OCI-LY3 (cell line): Measurements from ENCODE around the gene NR0B2.
A peak's percentile ranks its signal among the peaks of the same experiment; 100 is the strongest.

Source experiments
- H2AFZ ChIP-seq: fragments of 200-600, 300-600 bp; shearing (Covaris generic); 2 replicates; pipeline ENCODE4 v1.6.0; 2014; ENCODE audit warnings: antibody characterized with exemption, low read depth, low read length
- H3K27ac ChIP-seq: fragments of 200-600, 300-600 bp; sonication (generic); 2 replicates; pipeline ENCODE4 v1.5.1; 2014; ENCODE audit warnings: mild to moderate bottlenecking, low read length, moderate library complexity, mixed read lengths
- H3K27me3 ChIP-seq: fragments of 200-600, 300-600 bp; sonication (generic); 2 replicates; pipeline ENCODE4 v1.6.1; 2014; ENCODE audit warnings: low read depth, low read length, mixed read lengths
- H3K36me3 ChIP-seq: fragments of 200-600, 300-600 bp; sonication (generic); replicated peaks from 2 replicates; pipeline ENCODE3; 2014; ENCODE audit warnings: low read depth, low read length, mixed read lengths
- H3K4me1 ChIP-seq: fragments of 300-600, 200-600 bp; sonication (generic); 2 replicates; pipeline ENCODE4 v1.6.1; 2014; ENCODE audit warnings: low read length, mixed read lengths
- H3K4me2 ChIP-seq: fragments of 200-600, 300-600 bp; sonication (generic); 2 replicates; pipeline ENCODE4 v1.6.1; 2014; ENCODE audit warnings: low read length, mixed read lengths
- H3K4me3 ChIP-seq: fragments of 300-600, 200-600 bp; sonication (generic); 2 replicates; pipeline ENCODE4 v1.5.1; 2014; ENCODE audit warnings: antibody characterized with exemption, mild to moderate bottlenecking, low read length, moderate library complexity
- H3K79me2 ChIP-seq: fragments of 300-600, 200-600 bp; shearing (Covaris generic); 2 replicates; pipeline ENCODE4 v1.6.1; 2014; ENCODE audit warnings: mild to moderate bottlenecking, low read length, mixed read lengths
- H3K9ac ChIP-seq: fragments of 300-600, 200-600 bp; shearing (Covaris generic); 2 replicates; pipeline ENCODE4 v1.6.0; 2014; ENCODE audit warnings: mild to moderate bottlenecking, low read length, moderate library complexity
- H3K9me3 ChIP-seq: fragments of 200-600, 300-600 bp; shearing (Covaris generic); 2 replicates; pipeline ENCODE4 v1.6.1; 2014; ENCODE audit warnings: low read length, mixed read lengths; ENCODE audit not compliant: insufficient read depth
- H4K20me1 ChIP-seq: fragments of 200-600, 300-600 bp; sonication (generic); 2 replicates; pipeline ENCODE4 v1.6.1; 2016; ENCODE audit warnings: low read length, mixed read lengths; ENCODE audit not compliant: insufficient read depth
- EZH2phosphoT487 ChIP-seq: fragments of 200-600 bp; shearing (Covaris generic); IDR thresholded peaks from 2 replicates; pipeline ENCODE4 v1.6.1; 2018; ENCODE audit warnings: antibody characterized with exemption, mixed run types, low read depth
- TF ChIP-seq, protein P1 (sequence below): fragments of 200-600, 300-600 bp; sonication (generic); IDR thresholded peaks from 2 replicates; pipeline ENCODE4 v1.5.1; 2014; ENCODE audit warnings: antibody characterized with exemption, low read length, low read depth

Gene NR0B2

DNA sequence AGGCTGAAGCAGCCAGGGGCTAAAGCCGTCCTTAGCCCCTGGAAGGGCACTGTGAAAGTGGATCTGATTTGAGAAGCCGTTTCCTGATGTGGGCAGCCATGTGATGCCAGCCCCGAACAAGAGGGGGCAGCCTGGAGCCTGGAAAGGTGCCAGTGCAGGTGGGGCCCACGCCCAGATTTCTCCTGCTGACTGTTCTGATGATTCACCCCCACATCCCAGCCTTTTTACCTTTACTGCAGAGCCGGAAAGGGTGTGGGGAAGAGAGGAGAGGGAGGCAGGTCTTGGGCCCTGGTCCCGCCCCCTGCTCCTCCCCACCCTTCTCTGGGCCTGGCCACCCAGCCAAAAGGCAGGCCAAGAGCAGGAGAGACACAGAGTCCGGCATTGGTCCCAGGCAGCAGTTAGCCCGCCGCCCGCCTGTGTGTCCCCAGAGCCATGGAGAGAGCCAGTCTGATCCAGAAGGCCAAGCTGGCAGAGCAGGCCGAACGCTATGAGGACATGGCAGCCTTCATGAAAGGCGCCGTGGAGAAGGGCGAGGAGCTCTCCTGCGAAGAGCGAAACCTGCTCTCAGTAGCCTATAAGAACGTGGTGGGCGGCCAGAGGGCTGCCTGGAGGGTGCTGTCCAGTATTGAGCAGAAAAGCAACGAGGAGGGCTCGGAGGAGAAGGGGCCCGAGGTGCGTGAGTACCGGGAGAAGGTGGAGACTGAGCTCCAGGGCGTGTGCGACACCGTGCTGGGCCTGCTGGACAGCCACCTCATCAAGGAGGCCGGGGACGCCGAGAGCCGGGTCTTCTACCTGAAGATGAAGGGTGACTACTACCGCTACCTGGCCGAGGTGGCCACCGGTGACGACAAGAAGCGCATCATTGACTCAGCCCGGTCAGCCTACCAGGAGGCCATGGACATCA is 50.7 kb downstream of the NR0B2 start, which contains the start of gene SFN:
Gene SFN (plus strand): TSS at position 369 of the 904 bp plus-strand sequence. CDS start 64 bp downstream, at position 433.
- H3K4me1 ChIP-seq = peaks cover 10% of the 10 kb centered on the region; the same call in 1 of the 2 replicates
- H3K27ac ChIP-seq = peak within 1 kb of the TSS; percentile 84; the same call in 1 of the 2 replicates
- H4K20me1 ChIP-seq = no peaks in the 10 kb centered on the region
- no peak within 1 kb of the TSS for H2AFZ ChIP-seq
- TF ChIP-seq, protein P1, sequence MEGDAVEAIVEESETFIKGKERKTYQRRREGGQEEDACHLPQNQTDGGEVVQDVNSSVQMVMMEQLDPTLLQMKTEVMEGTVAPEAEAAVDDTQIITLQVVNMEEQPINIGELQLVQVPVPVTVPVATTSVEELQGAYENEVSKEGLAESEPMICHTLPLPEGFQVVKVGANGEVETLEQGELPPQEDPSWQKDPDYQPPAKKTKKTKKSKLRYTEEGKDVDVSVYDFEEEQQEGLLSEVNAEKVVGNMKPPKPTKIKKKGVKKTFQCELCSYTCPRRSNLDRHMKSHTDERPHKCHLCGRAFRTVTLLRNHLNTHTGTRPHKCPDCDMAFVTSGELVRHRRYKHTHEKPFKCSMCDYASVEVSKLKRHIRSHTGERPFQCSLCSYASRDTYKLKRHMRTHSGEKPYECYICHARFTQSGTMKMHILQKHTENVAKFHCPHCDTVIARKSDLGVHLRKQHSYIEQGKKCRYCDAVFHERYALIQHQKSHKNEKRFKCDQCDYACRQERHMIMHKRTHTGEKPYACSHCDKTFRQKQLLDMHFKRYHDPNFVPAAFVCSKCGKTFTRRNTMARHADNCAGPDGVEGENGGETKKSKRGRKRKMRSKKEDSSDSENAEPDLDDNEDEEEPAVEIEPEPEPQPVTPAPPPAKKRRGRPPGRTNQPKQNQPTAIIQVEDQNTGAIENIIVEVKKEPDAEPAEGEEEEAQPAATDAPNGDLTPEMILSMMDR = peak; percentile 40
- no peak for TF ChIP-seq EZH2phosphoT487
- H3K79me2 ChIP-seq = no peaks in the 10 kb centered on the region
- H3K27me3 ChIP-seq = no peaks in the 10 kb centered on the region
- peak within 1 kb of the TSS; percentile 94 for H3K9ac ChIP-seq
- H3K4me3 ChIP-seq = peak within 1 kb of the TSS; percentile 95
- H3K4me2 ChIP-seq = peak within 1 kb of the TSS; percentile 87
- no peaks in the 10 kb centered on the region for H3K36me3 ChIP-seq
- no peaks in the 10 kb centered on the region for H3K9me3 ChIP-seq

DNA sequence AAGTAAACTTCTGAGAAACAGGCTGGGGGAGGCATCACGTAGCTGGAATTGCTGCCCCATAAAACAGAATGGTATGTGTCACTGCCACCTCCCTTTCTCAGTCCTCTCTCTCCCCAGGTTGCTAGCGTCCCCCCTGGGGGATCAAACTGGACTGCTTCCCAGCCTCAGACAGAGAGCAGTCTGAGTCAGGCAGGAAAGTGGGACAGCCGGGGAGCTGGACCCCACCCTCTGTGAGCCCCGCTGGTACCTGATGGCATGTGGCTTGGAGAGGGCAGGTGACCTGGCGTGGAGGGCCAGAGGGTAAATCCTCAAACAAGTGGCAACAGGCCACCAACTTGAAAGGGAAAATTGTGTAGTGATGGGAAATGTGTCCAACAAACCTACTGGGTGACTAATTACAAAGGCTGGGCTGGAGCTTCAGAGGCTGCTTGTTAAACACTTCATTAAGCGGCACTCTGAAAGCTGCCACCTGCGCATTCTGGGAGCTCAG is 51.8 kb downstream of the NR0B2 start:
- no peaks in the 10 kb centered on the region for H4K20me1 ChIP-seq
- no peak overlapping the region for H3K27ac ChIP-seq
- no peaks in the 10 kb centered on the region for H3K9me3 ChIP-seq
- no peaks in the 10 kb centered on the region for H3K79me2 ChIP-seq
- peaks cover 10% of the 10 kb centered on the region; the same call in 1 of the 2 replicates for H3K4me1 ChIP-seq
- no peaks in the 10 kb centered on the region for H3K27me3 ChIP-seq
- H3K4me3 ChIP-seq = no peak overlapping the region
- no peak overlapping the region for H3K4me2 ChIP-seq
- no peak overlapping the region for H2AFZ ChIP-seq
- H3K9ac ChIP-seq = no peak overlapping the region
- H3K36me3 ChIP-seq = no peaks in the 10 kb centered on the region
- no peak for TF ChIP-seq EZH2phosphoT487
- TF ChIP-seq, protein P1 = no peak
